Muscle of arm (tissue), 12 donors: ENCODE data around the gene PXK. TPM values are rescaled to one million over a fixed set of nuclear protein-coding genes. Genes with fewer than 3 reads are reported as not detected.

Experiments used
- DNase-seq: peaks from one replicate; pipeline ENCODE4 v3.0.0-alpha.2; 2013
- polyA plus RNA-seq, 12 donors: library from polyadenylated mRNA; unstranded; fragments of 120-200 nt; gene quantifications; one replicate each; pipeline ENCODE4 v1.2.1, GENCODE V29; 2013; ENCODE audit not compliant: insufficient read length in 12 of 12

PXK gene
- polyA plus RNA-seq, 12 donors: 16.5 to 45.0 (median 25.0) TPM; not detected in 1

- peak; percentile 27 for DNase-seq
Observed at GRCh38 chr3:58463181-58463941, 130.7 kb downstream of the PXK start.

- DNase-seq: no peak
Observed at GRCh38 chr3:58463942-58464271, 131.2 kb downstream of the PXK start.

- DNase-seq: no peak
Observed at GRCh38 chr3:58464866-58465265, 132.2 kb downstream of the PXK start.

- DNase-seq: no peak
Observed at GRCh38 chr3:58466899-58467563, 134.3 kb downstream of the PXK start.

- no peak for DNase-seq
Observed at GRCh38 chr3:58469096-58469495, 136.4 kb downstream of the PXK start.

GRCh38 chr3:58470363-58471024 is 137.8 kb downstream of the PXK start:
- no peak for DNase-seq

GRCh38 chr3:58471025-58471887 is 138.6 kb downstream of the PXK start:
- DNase-seq: no peak

GRCh38 chr3:58473275-58473674 is 140.6 kb downstream of the PXK start:
- no peak for DNase-seq

- no peak for DNase-seq
Observed at GRCh38 chr3:58474348-58474911, 141.7 kb downstream of the PXK start.

GRCh38 chr3:58474967-58475578 is 142.4 kb downstream of the PXK start:
- DNase-seq: no peak

Other genes starting within 250 kb of the PXK start
- gene DNASE1L3, start 121.9 kb upstream of the PXK start, polyA plus RNA-seq: 1 to 10 TPM in 4 of 12 donors, under 1 TPM in 6, not detected in 2; 0.15 to 5.9 (median 0.89) TPM
- 1 to 10 TPM in 10 of 12 donors, not detected in 2; 3.2 to 7.5 (median 5.1) TPM for gene ABHD6, start 95.1 kb upstream of the PXK start, polyA plus RNA-seq
- gene RPP14, start 26.6 kb upstream of the PXK start, polyA plus RNA-seq: 10 to 100 TPM in 11 of 12 donors, not detected in 1; 14.8 to 25.9 (median 20.2) TPM
- 100 to 1,000 TPM in 1 of 12 donors, 10 to 100 TPM in 10, 1 to 10 TPM in 1; 5.4 to 500 (median 12.4) TPM for gene HTD2, start 26.4 kb upstream of the PXK start, polyA plus RNA-seq
- 10 to 100 TPM in 11 of 12 donors, not detected in 1; 49.8 to 92.5 (median 79.9) TPM for gene PDHB, start 100.9 kb downstream of the PXK start, polyA plus RNA-seq
- 10 to 100 TPM in 10 of 12 donors, 1 to 10 TPM in 1, not detected in 1; 9.7 to 17.3 (median 13.9) TPM for gene KCTD6, start 159.2 kb downstream of the PXK start, polyA plus RNA-seq
- gene ACOX2, start 204.3 kb downstream of the PXK start, polyA plus RNA-seq: 10 to 100 TPM in 11 of 12 donors, not detected in 1; 19.4 to 36.0 (median 26.6) TPM
- 1 to 10 TPM in 6 of 12 donors, under 1 TPM in 4, not detected in 2; 0.80 to 2.0 (median 1.4) TPM for gene FAM107A, start 244.5 kb downstream of the PXK start, polyA plus RNA-seq